HG03045 (cell line): ENCODE data around the gene RBM17.
"Not testable (repeated sequence)": the region's sequence is repeated elsewhere in the genome, so short reads cannot be mapped to it uniquely, and the experiment has no call there.

ENCODE experiments used
- ATAC-seq: cut with Tn5 transposase; IDR thresholded peaks from one replicate; pipeline ENCODE4 v1.9.1; 2021; ENCODE audit warnings: mild to moderate bottlenecking, moderate library complexity; ENCODE audit not compliant: unreplicated experiment

The RBM17 gene

GRCh38 chr10:6055929-6056328 lies 32.9 kb upstream of the RBM17 start:
- ATAC-seq, result no peak

GRCh38 chr10:6056411-6057135 lies 32.3 kb upstream of the RBM17 start:
- ATAC-seq, result no peak

- ATAC-seq, result no peak
Measured at GRCh38 chr10:6058682-6059475, 30.0 kb upstream of the RBM17 start.

- ATAC-seq, result no peak
Measured at GRCh38 chr10:6059506-6059905, 29.3 kb upstream of the RBM17 start.

- ATAC-seq, result no peak
Measured at GRCh38 chr10:6061056-6061455, 27.8 kb upstream of the RBM17 start.

DNA sequence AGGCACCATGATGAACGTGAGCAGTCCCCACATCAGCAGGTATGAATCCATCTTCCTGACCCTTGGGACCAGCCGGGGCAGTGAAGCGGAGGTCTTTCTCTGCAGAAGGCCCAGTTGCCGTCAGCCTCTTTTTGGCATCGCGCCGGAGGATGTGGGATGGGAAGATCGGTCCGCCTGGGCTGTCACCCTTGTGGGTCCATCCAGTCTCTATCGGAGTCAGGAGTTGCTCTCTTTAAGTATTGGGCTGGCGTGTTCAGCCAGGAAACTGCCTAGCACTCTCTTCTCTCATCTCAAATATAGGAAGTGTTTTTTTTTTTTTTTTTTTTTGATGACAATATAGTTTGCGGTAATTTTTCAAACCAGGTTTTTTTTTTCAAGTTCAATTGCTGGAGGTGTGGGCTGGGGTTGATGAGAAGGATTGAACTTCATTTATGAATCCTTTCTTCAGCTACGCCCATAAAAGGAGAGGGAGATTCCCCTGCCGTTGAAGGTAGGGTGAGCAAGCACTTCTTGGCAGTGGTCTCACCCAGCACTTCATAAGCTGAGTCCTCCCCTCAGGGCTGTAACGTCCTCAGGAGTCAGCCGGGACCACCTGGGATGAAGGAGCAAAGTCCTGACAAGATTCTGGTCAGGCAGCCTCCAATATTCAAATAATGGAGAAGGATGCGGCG lies 26.6 kb upstream of the RBM17 start, which contains the start of gene IL2RA:
IL2RA (minus strand) TSS at position 267 of the 671 bp plus-strand sequence; CDS start at position 51, 216 bp downstream.
- ATAC-seq, result peak; percentile 40

DNA sequence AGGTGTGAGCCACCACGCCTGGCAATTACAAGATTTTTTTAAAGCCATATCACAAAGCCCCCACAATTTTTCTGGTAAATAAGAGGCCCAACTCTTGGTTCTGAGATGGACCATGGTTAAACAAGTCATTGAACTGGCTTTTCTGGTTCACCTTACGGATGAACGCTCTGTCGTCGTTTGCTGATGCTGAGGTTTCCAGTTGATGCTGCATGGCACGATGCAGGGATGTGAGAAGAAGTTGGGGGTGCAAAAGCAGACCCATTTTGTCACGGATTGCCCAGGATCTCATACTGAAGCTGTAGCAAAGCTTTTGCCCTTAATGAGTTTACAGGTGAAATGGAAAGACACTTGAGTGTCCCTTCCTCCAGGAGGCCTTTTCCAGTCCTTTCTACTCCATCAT lies 24.7 kb upstream of the RBM17 start:
- ATAC-seq, result no peak

DNA sequence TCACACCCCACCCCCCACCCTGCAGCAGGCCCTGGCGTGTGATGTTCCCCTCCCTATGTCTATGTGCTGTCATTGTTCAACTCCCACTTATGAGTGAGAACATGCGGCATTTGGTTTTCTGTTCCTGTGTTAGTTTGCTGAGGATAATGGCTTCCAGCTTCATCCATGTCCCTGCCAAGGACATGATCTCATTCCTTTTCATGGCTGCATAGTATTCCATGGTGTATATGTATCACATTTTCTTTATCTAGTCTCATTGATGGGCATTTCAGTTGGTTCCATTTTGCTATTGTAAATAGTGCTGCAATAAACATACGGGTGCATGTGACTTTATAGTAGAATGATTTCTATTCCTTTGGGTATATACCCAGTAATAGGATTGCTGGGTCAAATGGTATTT lies 24.1 kb upstream of the RBM17 start:
- ATAC-seq, result not testable (repeated sequence)

GRCh38 chr10:6065406-6065805 lies 23.4 kb upstream of the RBM17 start:
- no peak for ATAC-seq

DNA sequence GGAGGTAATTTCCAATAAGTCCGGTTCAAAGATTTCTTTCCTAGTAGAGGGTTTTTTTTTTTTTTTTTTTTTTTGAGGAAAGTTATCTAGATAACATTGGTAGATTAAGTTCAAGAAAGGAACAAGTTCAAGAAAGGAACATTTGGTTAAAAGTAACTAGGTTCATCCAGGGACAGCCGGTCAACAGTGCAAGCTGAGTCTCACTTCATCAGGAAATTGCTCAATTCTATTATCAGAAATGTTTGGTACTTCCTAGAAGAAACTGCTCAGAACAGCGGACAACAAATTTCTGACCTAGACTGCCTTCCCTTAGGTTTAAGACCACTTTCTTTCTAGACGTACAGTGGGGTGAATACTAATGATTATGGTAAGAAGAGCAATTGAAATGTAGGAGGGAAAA lies 23.0 kb upstream of the RBM17 start:
- no peak for ATAC-seq

DNA sequence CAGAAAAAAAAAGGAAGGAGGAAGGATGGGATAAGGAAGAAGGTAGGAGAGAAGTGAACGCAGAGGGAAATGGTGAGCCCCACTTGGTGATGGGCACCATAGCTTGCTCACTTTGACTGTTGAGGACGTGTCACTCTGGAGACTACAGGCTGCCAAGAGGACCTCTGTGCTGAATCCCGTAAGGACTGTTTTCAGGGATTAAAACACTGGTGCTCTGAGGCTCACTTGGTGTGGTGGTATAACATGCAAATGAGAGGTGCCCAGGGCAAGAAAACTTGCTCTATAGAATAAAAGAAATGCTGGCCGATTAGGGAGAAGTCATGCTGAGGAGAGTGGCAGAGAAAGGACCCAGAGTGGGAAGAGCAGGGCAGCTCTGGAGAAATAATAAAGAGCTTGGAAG lies 21.4 kb upstream of the RBM17 start:
- no peak for ATAC-seq

- ATAC-seq, result no peak
Measured at GRCh38 chr10:6068006-6068405, 20.8 kb upstream of the RBM17 start.

GRCh38 chr10:6068422-6068821 lies 20.4 kb upstream of the RBM17 start:
- peak; percentile 30 for ATAC-seq

DNA sequence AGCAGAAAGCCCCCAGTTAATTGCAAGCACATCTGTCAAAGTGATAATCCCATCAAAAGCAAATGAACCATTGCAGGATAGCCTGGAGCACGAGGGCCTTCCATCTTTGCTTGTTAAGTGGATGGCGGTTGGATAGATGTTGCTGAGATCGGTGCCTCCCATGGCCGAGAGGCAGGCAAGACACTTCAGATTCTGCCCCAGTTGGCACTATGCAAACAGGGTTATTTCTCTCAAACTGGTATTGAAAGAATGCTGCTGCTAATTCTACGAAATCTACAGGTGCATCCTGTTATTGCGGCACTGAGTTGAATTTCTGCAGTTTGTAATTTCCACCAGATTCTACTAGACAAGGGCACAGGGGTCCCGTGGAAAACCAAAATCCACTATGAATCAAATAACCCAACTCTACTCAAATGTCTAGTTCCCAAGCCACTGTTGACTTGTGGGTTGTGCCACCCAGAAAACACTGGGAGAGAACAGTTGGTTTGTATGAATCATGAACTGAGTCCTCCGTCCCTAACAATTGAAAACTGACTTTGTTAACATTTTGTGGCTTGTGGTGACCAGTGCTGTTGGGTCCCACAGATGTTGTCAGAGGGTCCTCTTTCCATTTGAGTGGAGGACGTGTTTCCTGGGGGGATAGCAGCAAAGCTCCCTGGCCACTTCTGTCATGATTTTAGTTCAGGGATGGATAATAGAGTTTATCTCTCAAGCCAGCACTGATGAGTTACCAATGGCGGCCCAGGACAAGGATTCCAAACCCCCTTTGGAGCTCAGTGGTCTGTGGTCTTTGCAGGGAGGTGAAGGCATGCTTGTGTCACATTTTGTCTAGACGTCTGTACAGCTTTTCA lies 19.5 kb upstream of the RBM17 start:
- no peak for ATAC-seq

DNA sequence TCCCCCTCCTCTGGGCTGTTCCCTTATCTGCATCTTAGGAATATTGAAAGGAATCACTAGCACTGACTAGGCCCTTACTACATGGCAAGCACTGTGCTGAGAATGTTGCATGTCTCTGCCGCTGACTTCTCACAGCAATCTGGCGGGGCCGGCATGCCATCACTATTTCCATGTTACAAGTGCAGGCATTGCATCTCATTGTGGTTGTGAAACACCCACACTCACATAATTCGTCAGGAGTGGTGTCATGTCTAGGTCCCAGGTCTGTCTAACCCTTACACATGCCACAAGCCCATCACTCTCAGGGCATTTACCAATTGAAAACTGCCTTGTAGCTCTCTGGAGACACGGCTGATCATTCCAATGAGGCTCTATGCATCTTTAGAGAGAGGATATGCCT lies 18.2 kb upstream of the RBM17 start:
- ATAC-seq, result no peak

GRCh38 chr10:6071181-6072175 lies 17.4 kb upstream of the RBM17 start:
- peak; percentile 2 for ATAC-seq

DNA sequence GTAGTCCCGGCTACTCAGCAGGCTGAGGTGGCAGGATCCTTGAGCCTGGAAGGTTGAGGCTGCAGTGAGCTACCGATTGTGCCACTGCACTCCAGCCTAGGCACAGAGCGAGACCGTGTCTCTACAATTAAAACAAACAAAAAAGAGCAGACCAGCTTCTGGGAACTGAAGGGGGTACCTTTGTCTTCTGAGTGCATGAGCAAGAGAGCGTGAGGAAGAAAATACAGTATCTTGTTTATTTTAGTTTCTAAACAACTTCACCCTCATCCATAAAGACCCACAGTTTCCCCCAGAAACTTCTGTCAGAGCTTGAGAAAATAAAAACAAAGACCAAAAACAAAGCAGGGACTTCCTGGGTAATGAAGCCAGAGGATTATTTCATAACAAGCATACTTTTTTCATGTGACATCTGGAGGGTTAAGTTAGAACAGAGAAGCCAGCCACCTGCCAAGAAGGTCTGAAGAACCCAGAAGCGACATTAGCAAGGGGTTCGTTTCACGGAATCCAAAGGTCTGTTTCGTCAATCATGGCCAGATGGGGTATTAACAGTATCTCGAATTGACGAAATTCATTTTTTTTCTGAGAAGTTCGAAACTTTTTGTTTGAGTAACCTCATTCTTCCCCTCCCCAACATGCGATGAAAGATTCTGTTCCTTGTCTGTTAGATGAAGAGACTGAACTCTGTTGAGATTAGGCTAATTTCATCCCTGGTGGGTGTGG lies 16.5 kb upstream of the RBM17 start:
- ATAC-seq, result peak; percentile 69

DNA sequence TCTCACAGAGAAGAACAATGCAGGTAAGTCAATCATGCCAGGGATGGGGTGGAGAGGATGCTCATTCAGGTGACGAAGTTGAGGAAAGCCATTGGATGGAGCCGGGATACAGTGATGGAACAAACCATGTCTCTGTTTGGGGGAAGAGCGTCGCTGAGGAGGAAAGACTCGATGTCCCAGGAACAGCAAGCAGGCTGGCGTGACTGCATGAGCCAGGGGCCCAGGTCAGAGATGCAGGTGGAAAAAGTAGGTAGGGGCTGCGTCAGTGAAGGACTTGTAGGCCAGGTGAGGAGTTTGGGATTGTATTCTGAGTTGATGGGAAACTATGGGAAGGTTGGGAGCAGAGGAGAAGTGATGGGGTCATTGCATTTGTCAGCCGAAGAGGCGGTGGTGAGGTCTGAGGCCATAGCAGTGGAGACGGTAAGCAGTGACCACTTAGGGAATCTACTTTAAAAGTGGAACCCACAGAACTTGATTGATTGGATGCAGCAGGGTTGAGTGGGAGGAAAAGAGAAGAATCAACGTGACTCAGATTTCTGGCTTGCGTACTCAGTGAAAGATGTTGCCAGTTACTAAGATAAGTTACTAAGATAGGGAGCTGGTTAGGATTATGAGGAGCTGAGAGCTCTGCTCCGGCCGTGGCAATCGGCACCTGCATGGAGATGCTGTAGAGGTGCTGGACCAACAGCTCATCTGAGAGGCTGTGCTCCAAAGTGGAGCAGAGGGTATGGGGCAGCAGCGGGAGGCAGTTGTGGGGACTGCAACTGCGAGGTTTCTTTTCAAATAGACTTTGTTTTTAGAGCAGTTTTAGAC lies 14.1 kb upstream of the RBM17 start:
- no peak for ATAC-seq
